Ovary (tissue), 9 donors: ENCODE results near the gene MRPL34. TPM values are rescaled to one million over a fixed set of nuclear protein-coding genes. Genes with fewer than 3 reads are reported as not detected.
A peak's percentile ranks its signal among the peaks of the same experiment; 100 is the strongest.

Experiments
- DNase-seq, 5 donors: peaks; one replicate each; pipeline ENCODE4 v3.0.0-alpha.2; 2019 to 2020
- H3K27ac ChIP-seq, 2 donors: fragments of 200-600 bp; one replicate each; pipeline versions ENCODE4 v1.5.1 to v1.8.0; 2019 to 2022
- H3K27me3 ChIP-seq: fragments of 200-600 bp; one replicate; pipeline ENCODE4 v1.8.0; 2022
- H3K36me3 ChIP-seq: fragments of 200-600 bp; sonication (generic); one replicate; pipeline ENCODE4 v1.5.1; 2019
- H3K4me1 ChIP-seq: one replicate; pipeline ENCODE4 v1.8.1; 2013; ENCODE audit warnings: mild to moderate bottlenecking, moderate library complexity; ENCODE audit not compliant: insufficient read depth
- H3K4me3 ChIP-seq: fragments of 200-600 bp; sonication (generic); one replicate; pipeline ENCODE4 v1.5.1; 2017
- H3K9me3 ChIP-seq, 2 donors: fragments of 200-600 bp in 1 of 2; sonication (generic) in 1 of 2; one replicate each; pipeline versions ENCODE4 v1.5.1 to v1.8.1; 2013 to 2019; ENCODE audit warnings: mild to moderate bottlenecking in 1 of 2, moderate library complexity in 1 of 2
- EP300 ChIP-seq: sonication (generic); formaldehyde crosslinking; IDR thresholded peaks from one replicate; pipeline ENCODE4 v1.6.1; 2017; ENCODE audit warnings: antibody characterized with exemption
- POLR2A ChIP-seq: fragments of 450-650 bp; IDR thresholded peaks from one replicate; pipeline ENCODE4 v1.6.1; 2017; ENCODE audit warnings: antibody characterized with exemption, mild to moderate bottlenecking, moderate library complexity
- WGBS, 3 donors: extraction: QIAGEN DNeasy Blood & Tissue Kit in 1 of 3; methylation state at CpG; one replicate each; pipeline versions ENCODE4 v1.1.5 to v1.1.7; 2013 to 2017; 5-methylcytosine and 5-hydroxymethylcytosine counted together
- intact Hi-C, 4 donors: fragments of 100-400 bp; cut with DNase I; formaldehyde crosslinking; loops; one replicate each; pipeline versions ENCODE4 v1.11.0 to v1.15.1; 2022 to 2023
- polyA plus RNA-seq, 2 donors: library from polyadenylated mRNA; stranded (reverse); fragments of 200-250 nt in 1 of 2; fragments of 350-450 nt in 1 of 2; fragmentation: Illumina TruSeq in 1 of 2; extraction: RNeasy Lipid Tissue Mini Kit (QIAGEN cat#74804) in 1 of 2; gene quantifications; one replicate each; pipeline ENCODE4 v1.2.3, GENCODE V29; 2013 to 2014
- total RNA-seq, 7 donors: library from RNA; depleted of rRNA in 2 of 7; stranded (reverse); fragments of >200 nt in 2 of 7; fragmentation: NEBNext Ultra II Directional in 3 of 7; extraction: Animal tissue kit (Norgen Biotek cat#: 25700) in 3 of 7; gene quantifications; one replicate each; pipeline versions ENCODE4 v1.1.0 to v1.2.4, GENCODE V29; 2016 to 2023
- TF ChIP-seq, protein P1 (sequence below), 3 donors: fragments of 450-650 bp in 2 of 3; fragments of 200-600 bp in 1 of 3; IDR thresholded peaks; one replicate each; pipeline versions ENCODE4 v1.5.1 to v1.8.0; 2016 to 2022; ENCODE audit warnings: antibody characterized with exemption in 3 of 3, mild to moderate bottlenecking in 1 of 3
- donor health status: DM: no; HTN: no; CAD: no; lungs with moderate emphysema.
- donor health status: DM: no; HTN: no; CAD: no.
- donor health status: Bipolar disorder and iron deficiency.
- donor health status: DM: yes; HTN: yes; CAD: no.
- donor health status: DM: no; HTN: no; CAD: no.
- donor health status: DM: yes; HTN: yes; CAD: no.

MRPL34 gene
- total and polyA plus RNA-seq, 9 donors = 39.5 to 93.4 (median 58.3) TPM

DNA sequence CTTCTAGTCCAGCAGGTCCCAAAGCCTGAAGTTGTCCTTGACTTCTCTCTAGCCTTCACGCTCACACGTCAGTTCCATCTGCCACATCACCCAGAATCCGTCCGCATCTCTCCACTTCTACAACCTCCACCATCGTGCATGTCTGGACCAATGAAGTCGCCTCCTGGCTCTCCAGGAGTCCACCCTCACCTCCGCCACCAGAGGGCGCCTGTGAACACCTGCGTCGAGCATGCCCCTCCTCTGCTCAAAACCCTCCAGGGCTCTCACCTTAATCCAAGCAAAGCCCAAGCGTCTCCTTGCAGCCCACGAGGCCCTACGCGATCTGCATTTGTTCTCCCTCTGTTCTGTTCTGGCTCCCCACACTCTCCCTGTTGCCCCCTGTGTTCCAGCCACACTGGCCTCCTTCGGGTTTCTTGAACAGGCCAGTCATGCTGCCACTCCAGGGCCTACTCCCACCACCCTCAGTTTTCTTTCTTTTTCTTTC lies 44.8 kb upstream of the MRPL34 start:
- peak; percentile 56 to 80 (median 78) for DNase-seq
- WGBS, 3 donors = 18 to 23% (median 19%) methylated on average over 15 of the region's 15 CpGs
- TF ChIP-seq POLR2A = no peak
- TF ChIP-seq EP300 = no peak
- TF ChIP-seq, protein P1, sequence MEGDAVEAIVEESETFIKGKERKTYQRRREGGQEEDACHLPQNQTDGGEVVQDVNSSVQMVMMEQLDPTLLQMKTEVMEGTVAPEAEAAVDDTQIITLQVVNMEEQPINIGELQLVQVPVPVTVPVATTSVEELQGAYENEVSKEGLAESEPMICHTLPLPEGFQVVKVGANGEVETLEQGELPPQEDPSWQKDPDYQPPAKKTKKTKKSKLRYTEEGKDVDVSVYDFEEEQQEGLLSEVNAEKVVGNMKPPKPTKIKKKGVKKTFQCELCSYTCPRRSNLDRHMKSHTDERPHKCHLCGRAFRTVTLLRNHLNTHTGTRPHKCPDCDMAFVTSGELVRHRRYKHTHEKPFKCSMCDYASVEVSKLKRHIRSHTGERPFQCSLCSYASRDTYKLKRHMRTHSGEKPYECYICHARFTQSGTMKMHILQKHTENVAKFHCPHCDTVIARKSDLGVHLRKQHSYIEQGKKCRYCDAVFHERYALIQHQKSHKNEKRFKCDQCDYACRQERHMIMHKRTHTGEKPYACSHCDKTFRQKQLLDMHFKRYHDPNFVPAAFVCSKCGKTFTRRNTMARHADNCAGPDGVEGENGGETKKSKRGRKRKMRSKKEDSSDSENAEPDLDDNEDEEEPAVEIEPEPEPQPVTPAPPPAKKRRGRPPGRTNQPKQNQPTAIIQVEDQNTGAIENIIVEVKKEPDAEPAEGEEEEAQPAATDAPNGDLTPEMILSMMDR (IDR thresholded peaks at IDR 0.05) = peak; percentile 48 to 77 (median 63)
- Histone ChIP-seq H3K4me3 (no peak overlapping the region), H3K27me3 (no peaks in the 10 kb centered on the region), H3K36me3 (no peaks in the 10 kb centered on the region), H3K4me1 (no peaks in the 10 kb centered on the region), H3K9me3 (no peaks in the 10 kb centered on the region), H3K27ac (no peak overlapping the region)
- intact Hi-C loops = no loop called here

DNA sequence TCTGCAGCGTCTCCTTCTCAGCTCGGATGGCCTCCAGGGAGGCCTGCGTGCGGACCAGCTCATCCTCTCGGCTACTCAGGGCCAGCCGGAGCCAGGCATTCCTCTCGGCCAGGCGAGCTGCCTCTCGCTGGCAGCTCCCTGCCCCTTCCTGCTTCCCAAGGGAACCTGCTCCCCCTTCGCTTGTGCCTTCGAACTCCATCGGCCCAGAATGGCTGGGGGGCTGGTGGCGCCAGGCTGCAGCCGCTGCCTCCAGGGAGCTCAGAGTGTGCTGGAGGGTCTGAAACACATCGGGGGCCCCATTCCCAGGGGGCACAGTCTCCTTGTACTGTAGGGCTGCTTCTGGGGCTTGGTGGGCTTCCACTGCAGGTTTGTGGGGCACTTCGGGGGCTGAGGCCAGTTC lies 43.1 kb upstream of the MRPL34 start:
- Histone ChIP-seq H3K4me3 (no peak overlapping the region), H3K36me3 (no peaks in the 10 kb centered on the region), H3K9me3 (no peaks in the 10 kb centered on the region), H3K27ac (no peak overlapping the region), H3K4me1 (no peaks in the 10 kb centered on the region), H3K27me3 (no peaks in the 10 kb centered on the region)
- intact Hi-C loops = no loop called here
- no peak for TF ChIP-seq POLR2A
- DNase-seq = no peak
- 35 to 49% (median 47%) methylated on average over 15 to 16 of the region's 16 CpGs for WGBS, 3 donors

DNA sequence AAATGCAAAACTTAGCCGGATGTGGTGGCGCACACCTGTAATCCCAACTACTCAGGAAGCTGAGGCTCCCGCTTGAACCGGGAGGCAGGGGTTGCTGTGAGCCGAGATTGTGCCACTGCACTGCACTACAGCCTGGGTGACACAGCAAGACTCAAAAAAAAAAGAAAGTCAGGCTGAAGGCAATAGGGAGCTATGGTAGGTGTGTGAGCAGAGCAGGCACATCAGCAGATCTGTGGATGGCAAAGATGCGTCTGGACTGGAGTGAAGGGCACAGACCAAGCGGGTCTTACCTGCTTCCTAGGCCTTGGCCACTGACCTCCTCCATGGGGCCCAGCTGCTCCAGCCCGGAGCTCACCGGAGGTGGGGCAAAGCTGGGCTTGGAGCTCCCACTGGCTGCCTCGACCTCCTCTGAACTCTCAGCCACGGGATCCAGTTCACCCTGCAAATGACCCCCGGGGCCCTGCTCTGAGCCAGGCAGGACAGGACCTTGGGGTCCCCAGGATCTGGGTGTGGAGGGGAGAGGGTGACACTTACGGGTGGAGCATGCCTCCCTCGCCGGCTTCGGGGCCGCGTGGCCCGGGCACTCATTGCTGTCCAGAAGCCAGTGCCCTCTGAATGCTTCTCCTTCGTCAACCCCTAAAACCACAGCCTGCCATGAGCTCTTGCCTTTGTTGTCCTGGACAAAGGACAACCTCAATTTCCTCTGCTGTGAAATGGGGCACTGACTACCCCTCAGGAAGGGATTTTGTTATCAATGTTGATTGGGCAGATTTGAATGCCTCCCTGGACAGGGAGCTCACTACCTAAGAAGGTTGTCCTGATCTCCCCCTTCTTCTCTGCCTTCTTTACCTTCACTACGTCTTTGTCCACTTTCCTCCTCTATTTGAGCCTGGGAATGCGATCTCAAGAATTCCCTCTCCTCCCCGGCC lies 41.7 kb upstream of the MRPL34 start:
- WGBS, 3 donors = 72 to 76% (median 75%) methylated on average over 23 of the region's 23 CpGs
- no peak overlapping the region for H3K27ac ChIP-seq
- H3K9me3 ChIP-seq = no peaks in the 10 kb centered on the region
- no peak for TF ChIP-seq EP300
- TF ChIP-seq, protein P1 (IDR thresholded peaks at IDR 0.05) = no peak
- no peak for TF ChIP-seq POLR2A
- peaks cover 4% of the 10 kb centered on the region for H3K4me1 ChIP-seq
- DNase-seq = no peak
- no peaks in the 10 kb centered on the region for H3K36me3 ChIP-seq
- no peaks in the 10 kb centered on the region for H3K27me3 ChIP-seq
- no peak overlapping the region for H3K4me3 ChIP-seq
- intact Hi-C loops = no loop called here

DNA sequence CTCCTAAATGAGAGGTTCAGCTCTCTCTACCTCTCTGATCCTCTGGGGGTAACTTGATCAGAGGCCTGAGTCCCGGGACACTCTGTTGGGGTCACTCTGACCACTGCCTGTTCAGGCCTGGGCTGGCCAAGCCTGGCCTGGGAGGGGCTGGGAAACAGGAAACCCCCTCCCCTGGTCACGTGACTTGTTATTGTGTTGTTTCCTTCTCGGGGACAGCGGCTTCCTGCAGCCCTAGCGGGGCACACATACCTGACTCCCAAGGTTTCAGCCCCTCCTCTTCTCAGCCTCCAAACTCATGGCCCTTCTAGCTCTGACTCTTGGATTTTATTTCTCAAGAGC lies 41.1 kb upstream of the MRPL34 start, which contains the start of gene USHBP1:
TSS of gene USHBP1 (minus strand) at position 105 of the 339 bp plus-strand sequence. CDS start 446 bp downstream, outside the sequence.
- Histone ChIP-seq H3K27me3 (no peaks in the 10 kb centered on the region), H3K4me3 (no peak within 1 kb of the TSS), H3K27ac (no peak within 1 kb of the TSS), H3K36me3 (no peaks in the 10 kb centered on the region), H3K9me3 (no peaks in the 10 kb centered on the region), H3K4me1 (peaks cover 4% of the 10 kb centered on the region)
- TF ChIP-seq EP300 (no peak), POLR2A (no peak)
- TF ChIP-seq, protein P1 (IDR thresholded peaks at IDR 0.05) = no peak
- no peak for DNase-seq
- intact Hi-C loops = no loop called here
- 26 to 32% (median 26%) methylated on average over 5 of the region's 5 CpGs for WGBS, 3 donors

DNA sequence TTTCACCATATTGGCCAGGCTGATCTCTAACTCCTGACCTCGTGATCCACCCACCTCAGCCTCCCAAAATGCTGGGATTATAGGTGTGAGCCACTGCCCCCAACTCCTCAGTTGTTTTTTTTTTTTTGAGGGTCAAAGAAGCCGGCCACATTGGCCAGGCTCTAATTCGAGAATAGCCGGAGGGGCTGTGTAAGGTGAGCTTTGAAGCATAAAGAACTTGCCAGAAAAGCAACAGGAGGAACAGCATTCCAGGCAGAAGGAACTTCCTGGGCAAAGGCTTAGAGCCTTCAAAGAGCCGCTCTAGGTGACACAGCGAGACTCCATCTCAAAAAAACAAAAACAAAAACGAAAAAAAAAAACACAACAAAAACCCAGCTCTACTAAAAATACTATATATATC lies 39.6 kb upstream of the MRPL34 start:
- no peak for DNase-seq
- Histone ChIP-seq H3K27ac (no peak overlapping the region), H3K4me3 (no peak overlapping the region), H3K4me1 (peaks cover 4% of the 10 kb centered on the region), H3K9me3 (no peaks in the 10 kb centered on the region), H3K27me3 (no peaks in the 10 kb centered on the region), H3K36me3 (no peaks in the 10 kb centered on the region)
- WGBS, 3 donors = 89 to 93% (median 91%) methylated on average over 7 of the region's 7 CpGs
- TF ChIP-seq POLR2A = no peak
- TF ChIP-seq, protein P1 (IDR thresholded peaks at IDR 0.05) = no peak
- no peak for TF ChIP-seq EP300
- intact Hi-C loops = loop anchor here in 1 of 4 donors (5.0 kb wide), 1 partner anchor 54 kb away; no protein-coding TSS in a partner anchor
